ENCODE measurements around the gene RABL2A. TPM values are rescaled to one million over a fixed set of nuclear protein-coding genes. Genes with fewer than 3 reads are reported as not detected.
"Not testable (repeated sequence)": the region's sequence is repeated elsewhere in the genome, so short reads cannot be mapped to it uniquely, and the experiment has no call there.

Gene RABL2A
- 10 to 100 TPM in 9 of 10 donors, 1 to 10 TPM in 1; 9.9 to 25.1 (median 13.8) TPM for polyA plus RNA-seq (ENCODE audit: insufficient read length in 10 of 10)
- long read RNA-seq, donor 1 = 0 reads
- long read RNA-seq, donor 2 = 0 reads
- long read RNA-seq, donor 3 = 0 reads
- long read RNA-seq, donor 4 = 0 reads
- long read RNA-seq, donor 5, partial matches to known transcripts = 0 of 1 reads
- long read RNA-seq, donor 5, other reads (novel, unspliced or antisense) = 0 of 1 reads
- long read RNA-seq, donor 6, partial matches to known transcripts = 0 of 2 reads
- long read RNA-seq, donor 6, other reads (novel, unspliced or antisense) = 0 of 2 reads
- long read RNA-seq, donor 7, partial matches to known transcripts = 0 of 1 reads
- long read RNA-seq, donor 7, other reads (novel, unspliced or antisense) = 0 of 1 reads
- long read RNA-seq, donor 8, partial matches to known transcripts = 0 of 1 reads
- long read RNA-seq, donor 8, other reads (novel, unspliced or antisense) = 0 of 1 reads
- long read RNA-seq, donor 9 = 0 reads

DNA sequence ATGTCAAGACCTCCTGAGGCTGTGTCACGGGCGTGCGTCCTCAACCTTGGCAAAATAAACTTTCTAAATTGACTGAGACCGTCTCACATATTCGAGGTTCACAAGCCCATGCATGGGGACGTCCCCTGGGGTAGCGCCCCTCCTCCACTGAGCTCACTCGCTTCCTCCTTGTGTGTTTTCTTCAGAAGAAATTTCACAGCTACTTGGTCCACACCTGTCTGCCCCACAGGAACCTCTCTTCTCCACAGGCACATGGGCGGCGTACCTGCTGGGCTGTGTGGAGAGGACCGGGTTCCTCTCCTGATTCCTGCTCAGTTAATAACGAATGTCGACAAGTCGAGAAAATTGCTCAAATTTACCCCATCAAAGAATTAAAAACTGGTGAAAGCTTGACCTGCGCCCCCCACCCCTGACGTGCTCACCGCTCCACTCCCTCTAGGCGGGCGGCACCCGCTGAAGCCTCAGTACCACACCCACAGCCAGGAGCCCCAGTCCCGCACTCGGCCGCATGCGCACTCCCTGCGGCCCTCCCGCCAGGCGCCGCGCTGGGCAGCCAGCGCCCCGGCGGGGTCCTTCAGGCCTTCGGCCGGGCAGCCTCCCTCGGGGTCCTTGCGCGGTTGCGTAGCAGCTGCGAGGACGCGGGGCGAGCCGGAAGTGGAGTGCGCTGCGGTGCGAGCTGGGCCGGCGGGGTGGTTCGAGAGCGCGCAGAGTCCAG, at the start of gene RABL2A:
Gene RABL2A, plus strand, starts transcription at position 651 of the 715 bp plus-strand sequence. CDS start 1,341 bp downstream, outside the sequence.
- peak; percentile 70 to 95 (median 85) for DNase-seq

- DNase-seq = not testable (repeated sequence)
Measured at GRCh38 chr2:113578508-113578907, 48.6 kb upstream of the RABL2A start.

- DNase-seq = not testable (repeated sequence)
Measured at GRCh38 chr2:113582473-113582872, 44.6 kb upstream of the RABL2A start.

DNA sequence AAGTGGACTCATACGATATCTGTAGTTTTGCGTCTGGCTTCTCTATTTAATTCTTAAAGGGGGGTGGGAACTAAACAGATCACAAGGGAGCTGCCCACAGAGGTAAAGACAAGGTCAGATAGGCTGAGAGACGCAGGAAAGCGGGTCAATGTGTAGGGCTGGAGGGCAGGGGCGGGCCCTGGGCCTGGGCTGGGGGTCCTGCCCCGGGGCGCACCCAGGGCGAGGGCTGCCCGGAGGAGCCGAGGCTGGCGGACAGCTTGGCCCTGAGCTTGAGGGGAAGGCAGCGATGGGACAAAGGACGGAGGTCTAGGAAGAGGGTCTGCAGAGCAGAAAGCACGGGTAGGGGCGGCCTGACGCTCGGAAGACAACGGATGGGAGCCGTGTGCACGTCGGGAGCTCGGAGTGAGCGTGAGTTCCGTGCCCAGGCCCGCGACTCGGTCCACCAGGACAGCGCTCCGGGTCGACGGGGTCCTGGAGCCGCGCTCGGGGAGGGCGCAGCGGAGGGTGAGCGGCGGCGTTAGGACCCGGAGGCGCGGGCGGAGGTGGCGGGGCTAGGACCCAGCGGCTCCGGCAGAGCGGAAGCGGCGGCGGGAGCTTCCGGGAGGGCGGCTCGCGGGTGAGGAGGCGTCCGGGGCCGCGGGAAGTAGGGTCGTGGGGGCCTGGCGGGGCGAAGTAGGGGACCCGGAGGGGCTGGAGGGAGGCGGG, 43.4 kb upstream of the RABL2A start:
- peak; percentile 75 to 95 (median 79) for DNase-seq

- peak in 1 of 3 donors; percentile 28 for DNase-seq
Measured at GRCh38 chr2:113584311-113585092, 42.6 kb upstream of the RABL2A start.

GRCh38 chr2:113587201-113587600, 39.9 kb upstream of the RABL2A start:
- peak in 2 of 3 donors; percentile 37 to 62 for DNase-seq

DNA sequence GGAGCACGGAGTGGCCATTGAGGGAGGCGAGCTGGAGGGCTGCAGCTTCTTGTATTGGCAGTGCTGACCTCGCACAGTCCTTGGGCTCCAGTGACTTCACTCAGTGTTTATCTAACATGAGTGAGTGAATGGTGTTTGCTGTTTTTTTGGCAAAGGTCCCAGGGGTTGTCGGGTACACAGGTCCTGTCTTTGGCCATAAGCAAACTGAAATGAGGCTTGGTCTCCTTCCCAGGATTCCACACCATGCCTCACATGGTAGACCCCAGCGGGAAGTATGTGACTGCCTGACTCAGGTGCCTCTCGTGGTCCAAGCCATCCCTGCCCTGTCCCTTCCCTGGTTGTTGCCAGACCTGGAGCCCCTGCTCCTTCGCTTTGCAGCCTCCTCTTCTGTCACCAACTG, 37.5 kb upstream of the RABL2A start:
- DNase-seq = not testable (repeated sequence)

GRCh38 chr2:113591926-113592325, 35.1 kb upstream of the RABL2A start:
- not testable (repeated sequence) for DNase-seq

DNA sequence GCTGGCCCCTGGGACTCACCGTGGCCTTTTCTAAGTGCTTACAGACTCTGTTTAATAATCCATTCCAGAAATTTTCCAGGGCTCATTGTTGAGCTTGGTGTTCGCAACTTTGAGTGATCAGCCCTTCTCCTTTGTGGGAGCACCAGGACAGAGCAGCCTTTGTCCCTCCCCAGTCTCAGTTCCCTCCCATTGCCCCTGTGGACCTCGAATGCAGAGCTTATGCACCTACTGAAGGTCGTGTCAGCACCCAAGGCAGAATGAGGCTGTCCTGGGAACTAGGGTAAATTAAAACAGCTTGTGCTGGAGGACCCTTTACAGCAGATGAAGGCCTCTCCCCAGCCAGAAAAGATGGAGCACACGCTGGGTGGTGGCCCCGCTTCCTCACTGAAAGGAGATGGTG, 33.8 kb upstream of the RABL2A start:
- DNase-seq = not testable (repeated sequence)

DNA sequence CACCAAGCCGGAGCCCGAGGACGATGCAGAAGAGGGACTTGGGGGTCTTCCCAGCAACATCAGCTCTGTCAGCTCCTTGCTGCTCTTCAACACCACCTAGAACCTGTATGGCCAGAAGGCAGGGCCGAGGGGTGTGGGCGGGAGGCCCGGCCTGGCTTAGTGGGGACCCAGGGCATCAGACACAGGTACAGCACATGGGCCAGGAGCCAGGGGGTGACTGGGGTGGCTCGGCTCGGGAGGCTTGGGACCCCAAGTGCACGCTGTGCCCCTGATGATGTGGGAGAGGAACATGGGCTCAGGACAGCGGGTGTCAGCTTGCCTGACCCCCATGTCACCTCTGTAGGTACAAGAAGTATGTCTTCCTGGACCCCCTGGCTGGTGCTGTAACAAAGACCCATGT, 31.3 kb upstream of the RABL2A start:
- DNase-seq = not testable (repeated sequence)

GRCh38 chr2:113597164-113597563, 29.9 kb upstream of the RABL2A start:
- DNase-seq = not testable (repeated sequence)

DNA sequence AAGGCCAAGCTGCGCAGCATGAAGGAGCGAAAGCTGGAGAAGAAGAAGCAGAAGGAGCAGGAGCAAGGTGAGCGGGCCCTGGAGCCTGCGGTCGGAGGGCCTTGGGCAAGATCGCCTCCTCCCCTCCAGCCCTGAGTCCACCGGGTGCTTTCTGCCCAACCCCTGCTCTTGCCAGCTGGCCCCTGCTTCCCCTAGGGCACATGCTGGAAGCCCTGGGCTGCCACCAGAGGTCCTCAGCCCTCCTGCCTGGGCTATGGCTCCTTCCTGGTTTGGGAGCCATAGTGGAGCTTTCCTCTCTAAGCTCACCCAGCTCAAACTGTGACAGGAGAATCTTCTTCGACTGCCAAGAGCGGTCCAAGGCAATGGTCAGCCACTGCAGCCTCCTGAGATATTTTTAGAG, 29.5 kb upstream of the RABL2A start:
- DNase-seq = not testable (repeated sequence)

- not testable (repeated sequence) for DNase-seq
Measured at GRCh38 chr2:113598180-113598579, 28.9 kb upstream of the RABL2A start.

DNA sequence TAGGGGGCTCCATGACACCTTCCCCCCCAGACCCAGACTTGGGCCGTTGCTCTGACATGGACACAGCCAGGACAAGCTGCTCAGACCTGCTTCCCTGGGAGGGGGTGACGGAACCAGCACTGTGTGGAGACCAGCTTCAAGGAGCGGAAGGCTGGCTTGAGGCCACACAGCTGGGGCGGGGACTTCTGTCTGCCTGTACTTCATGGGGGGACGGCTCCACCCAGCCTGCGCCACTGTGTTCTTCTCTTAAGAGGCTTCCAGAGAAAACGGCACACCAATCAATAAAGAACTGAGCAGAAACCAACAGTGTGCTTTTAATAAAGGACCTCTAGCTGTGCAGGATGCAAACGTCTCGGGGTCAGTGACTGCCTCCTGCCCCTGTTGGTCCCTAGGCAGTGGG, 28.3 kb upstream of the RABL2A start:
- DNase-seq = not testable (repeated sequence)

- not testable (repeated sequence) for DNase-seq
Measured at GRCh38 chr2:113599208-113599607, 27.9 kb upstream of the RABL2A start.

GRCh38 chr2:113602040-113602769, 24.9 kb upstream of the RABL2A start:
- DNase-seq = peak in 1 of 3 donors; percentile 54

DNA sequence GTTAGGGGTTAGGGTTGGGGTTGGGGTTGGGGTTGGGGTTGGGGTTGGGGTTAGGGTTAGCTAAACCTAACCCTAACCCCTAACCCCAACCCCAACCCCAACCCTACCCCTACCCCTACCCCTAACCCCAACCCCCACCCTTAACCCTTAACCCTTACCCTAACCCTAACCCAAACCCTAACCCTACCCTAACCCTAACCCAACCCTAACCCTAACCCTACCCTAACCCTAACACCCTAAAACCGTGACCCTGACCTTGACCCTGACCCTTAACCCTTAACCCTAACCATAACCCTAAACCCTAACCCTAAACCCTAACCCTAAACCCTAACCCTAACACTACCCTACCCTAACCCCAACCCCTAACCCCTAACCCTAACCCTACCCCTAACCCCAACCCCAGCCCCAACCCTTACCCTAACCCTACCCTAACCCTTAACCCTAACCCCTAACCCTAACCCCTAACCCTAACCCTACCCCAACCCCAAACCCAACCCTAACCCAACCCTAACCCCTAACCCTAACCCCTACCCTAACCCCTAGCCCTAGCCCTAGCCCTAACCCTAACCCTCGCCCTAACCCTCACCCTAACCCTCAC, 24.1 kb upstream of the RABL2A start:
- DNase-seq = peak in 1 of 3 donors; percentile 23

DNA sequence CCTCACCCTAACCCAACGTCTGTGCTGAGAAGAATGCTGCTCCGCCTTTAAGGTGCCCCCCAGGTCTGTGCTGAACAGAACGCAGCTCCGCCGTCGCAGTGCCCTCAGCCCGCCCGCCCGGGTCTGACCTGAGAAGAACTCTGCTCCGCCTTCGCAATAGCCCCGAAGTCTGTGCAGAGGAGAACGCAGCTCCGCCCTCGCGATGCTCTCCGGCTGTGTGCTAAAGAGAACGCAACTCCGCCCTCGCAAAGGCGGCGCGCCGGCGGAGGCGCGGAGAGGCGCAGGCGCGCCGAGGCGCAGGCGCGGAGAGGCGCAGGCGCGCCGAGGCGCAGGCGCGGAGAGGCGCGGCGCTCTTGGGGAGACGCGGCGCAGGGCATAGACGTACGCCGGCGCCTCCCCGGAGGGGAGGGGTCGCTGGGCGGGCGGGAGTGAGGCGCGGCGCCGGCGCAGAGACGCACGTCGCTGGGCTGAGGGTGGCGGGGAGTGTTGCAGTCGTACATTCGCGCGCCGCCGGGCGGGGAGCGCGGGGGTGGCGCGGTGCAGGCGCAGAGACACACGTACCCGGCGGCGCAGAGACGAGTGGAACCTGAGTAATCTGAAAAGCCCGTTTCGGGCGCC, 23.5 kb upstream of the RABL2A start:
- peak; percentile 89 to 95 (median 92) for DNase-seq

DNA sequence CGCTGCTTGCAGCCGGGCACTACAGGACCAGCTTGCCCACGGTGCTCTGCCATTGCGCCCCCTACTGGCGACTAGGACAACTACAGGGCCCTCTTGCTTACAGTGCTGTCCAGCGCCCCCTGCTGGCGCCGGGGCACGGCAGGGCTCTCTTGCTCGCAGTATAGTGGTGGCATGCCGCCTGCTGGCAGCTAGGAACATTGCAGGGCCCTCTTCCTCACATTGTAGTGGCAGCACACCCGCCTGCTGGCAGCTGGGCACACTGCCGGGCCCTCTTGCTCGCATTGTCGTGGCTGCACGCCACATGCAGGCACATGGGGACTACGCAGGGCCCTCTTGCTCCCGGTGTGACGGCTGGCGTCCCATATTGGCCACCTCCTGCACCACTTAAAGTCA, 23.0 kb upstream of the RABL2A start:
- peak in 2 of 3 donors; percentile 88 to 91 for DNase-seq
